ENCODE data around the gene ZNF787. TPM values are rescaled to one million over a fixed set of nuclear protein-coding genes. Genes with fewer than 3 reads are reported as not detected.
A peak's percentile ranks its signal among the peaks of the same experiment; 100 is the strongest.

ZNF787 gene
- total and polyA plus RNA-seq, 10 donors, result 16.6 to 53.8 (median 30.9) TPM

- intact Hi-C loops (cut with DNase I; ENCODE audit: low total_unique reads), result no loop called here
- TF ChIP-seq POLR2AphosphoS5 (IDR thresholded peaks at IDR 0.05), result no peak
- no peak for TF ChIP-seq CTCF (IDR thresholded peaks at IDR 0.05 in 8 of 11, conservative IDR thresholded peaks at IDR 0.05 in 3 of 11)
- no peak for TF ChIP-seq POLR2A (IDR thresholded peaks at IDR 0.05)
- H3K4me3 ChIP-seq, result no peak overlapping the region
- peaks cover 0 to 47% (median 25%) of the 10 kb centered on the region in 6 donors for H3K36me3 ChIP-seq
- no peak for DNase-seq
- peaks cover 10 to 35% (median 20%) of the 10 kb centered on the region in 6 donors for H3K4me1 ChIP-seq
- WGBS, 5 donors, result 82 to 99% (median 92%) methylated on average over 9 to 12 of the region's 12 CpGs
- no peaks in the 10 kb centered on the region for H3K9me3 ChIP-seq
- H3K27ac ChIP-seq, result no peak overlapping the region
- H3K27me3 ChIP-seq (replicated peaks in 1 of 7), result no peaks in the 10 kb centered on the region
Observed at GRCh38 chr19:56144831-56145230, 23.7 kb upstream of the ZNF787 start.

- no peak for DNase-seq
- no peak overlapping the region for H3K27ac ChIP-seq
- H3K4me1 ChIP-seq, result peaks cover 10 to 40% (median 23%) of the 10 kb centered on the region in 6 donors
- H3K4me3 ChIP-seq, result no peak overlapping the region
- no peaks in the 10 kb centered on the region for H3K9me3 ChIP-seq
- peaks cover 0 to 42% (median 25%) of the 10 kb centered on the region in 6 donors for H3K36me3 ChIP-seq
- 33 to 55% (median 36%) methylated on average over 6 of the region's 6 CpGs for WGBS, 5 donors
- intact Hi-C loops (cut with DNase I; ENCODE audit: low total_unique reads), result no loop called here
- TF ChIP-seq POLR2A (IDR thresholded peaks at IDR 0.05) (no peak), CTCF (IDR thresholded peaks at IDR 0.05 in 8 of 11, conservative IDR thresholded peaks at IDR 0.05 in 3 of 11) (no peak), POLR2AphosphoS5 (IDR thresholded peaks at IDR 0.05) (no peak)
- no peaks in the 10 kb centered on the region for H3K27me3 ChIP-seq (replicated peaks in 1 of 7)
Observed at GRCh38 chr19:56144376-56144775, 23.3 kb upstream of the ZNF787 start.

- Histone ChIP-seq H3K27ac (no peak overlapping the region), H3K4me3 (no peak overlapping the region), H3K9me3 (no peaks in the 10 kb centered on the region), H3K4me1 (peaks cover 10 to 52% (median 28%) of the 10 kb centered on the region in 6 donors), H3K36me3 (peaks cover 0 to 31% (median 16%) of the 10 kb centered on the region in 6 donors), H3K27me3 (replicated peaks in 1 of 7) (no peaks in the 10 kb centered on the region)
- no peak for DNase-seq
- 88 to 94% (median 90%) methylated on average over 4 of the region's 4 CpGs for WGBS, 5 donors
- TF ChIP-seq POLR2A (IDR thresholded peaks at IDR 0.05) (no peak), POLR2AphosphoS5 (IDR thresholded peaks at IDR 0.05) (no peak), CTCF (IDR thresholded peaks at IDR 0.05 in 8 of 11, conservative IDR thresholded peaks at IDR 0.05 in 3 of 11) (no peak)
- intact Hi-C loops (cut with DNase I; ENCODE audit: low total_unique reads), result no loop called here
Observed at GRCh38 chr19:56142897-56143434, 21.9 kb upstream of the ZNF787 start.

GRCh38 chr19:56142087-56142787, 21.1 kb upstream of the ZNF787 start:
- TF ChIP-seq POLR2AphosphoS5 (IDR thresholded peaks at IDR 0.05) (no peak), POLR2A (IDR thresholded peaks at IDR 0.05) (no peak), CTCF (IDR thresholded peaks at IDR 0.05 in 8 of 11, conservative IDR thresholded peaks at IDR 0.05 in 3 of 11) (no peak)
- Histone ChIP-seq H3K27me3 (replicated peaks in 1 of 7) (no peaks in the 10 kb centered on the region), H3K36me3 (peaks cover 0 to 24% (median 9%) of the 10 kb centered on the region in 6 donors), H3K27ac (peak overlapping the region in 5 of 8 donors; percentile 42 to 93 (median 91)), H3K4me1 (peaks cover 10 to 59% (median 32%) of the 10 kb centered on the region in 6 donors), H3K9me3 (no peaks in the 10 kb centered on the region), H3K4me3 (peak overlapping the region in 6 of 8 donors; percentile 44 to 76 (median 62))
- no peak for DNase-seq
- 78 to 84% (median 80%) methylated on average over 16 to 17 of the region's 17 CpGs for WGBS, 5 donors
- intact Hi-C loops (cut with DNase I; ENCODE audit: low total_unique reads), result no loop called here

All from spleen (tissue), 11 donors.